ENCODE results near the gene MPPED1.

GRCh38 chr22:43377548-43377895, 34.3 kb upstream of the MPPED1 start:
- TF ChIP-seq CTCF (IDR thresholded peaks at IDR 0.05) (no peak), EZH2 (IDR thresholded peaks at IDR 0.05; ENCODE audit: borderline replicate concordance, insufficient read depth, low read depth, low read length, poor library complexity, severe bottlenecking) (no peak)

Data from B cell (primary cell).